Trophoblast cell (in vitro differentiated cells and primary cell): ENCODE results near the gene SPHKAP.

Source experiments
- DNase-seq, 2 donors: peaks; one replicate each; pipeline ENCODE4 v3.0.0-alpha.2; 2016
- H2AFZ ChIP-seq: 2 replicates; pipeline ENCODE4 v1.6.1; 2013; ENCODE audit warnings: low read length, moderate library complexity, mild to moderate bottlenecking; ENCODE audit not compliant: insufficient read depth, poor library complexity
- H2AK5ac ChIP-seq: 2 replicates; pipeline ENCODE4 v1.6.1; 2013; ENCODE audit warnings: mild to moderate bottlenecking, low read length
- H2BK120ac ChIP-seq: 2 replicates; pipeline ENCODE4 v1.6.1; 2013; ENCODE audit warnings: low read length, mild to moderate bottlenecking, moderate library complexity; ENCODE audit not compliant: insufficient read depth, poor library complexity
- H2BK12ac ChIP-seq: 2 replicates; pipeline ENCODE4 v1.6.1; 2013; ENCODE audit warnings: mild to moderate bottlenecking, low read length, moderate library complexity
- H2BK5ac ChIP-seq: 2 replicates; pipeline ENCODE4 v1.6.1; 2013; ENCODE audit warnings: low read length, low read depth, moderate library complexity, mild to moderate bottlenecking; ENCODE audit not compliant: poor library complexity
- H3K14ac ChIP-seq: 2 replicates; pipeline ENCODE4 v1.6.1; 2013; ENCODE audit warnings: mild to moderate bottlenecking, low read length
- H3K18ac ChIP-seq: 2 replicates; pipeline ENCODE4 v1.6.1; 2013; ENCODE audit warnings: mild to moderate bottlenecking, low read length
- H3K23ac ChIP-seq: 2 replicates; pipeline ENCODE4 v1.6.1; 2013; ENCODE audit warnings: low read length
- H3K27ac ChIP-seq: 2 replicates; pipeline ENCODE4 v1.5.1; 2013; ENCODE audit warnings: low read depth, mild to moderate bottlenecking, inconsistent platforms, low read length, moderate library complexity
- H3K27me3 ChIP-seq: 2 replicates; pipeline ENCODE4 v1.6.1; 2013; ENCODE audit warnings: inconsistent platforms, mild to moderate bottlenecking, low read length, moderate library complexity; ENCODE audit not compliant: insufficient read depth
- H3K36me3 ChIP-seq, 2 experiments: 1 replicate in 1 of 2; 2 replicates in 1 of 2; pipeline ENCODE4 v1.6.1; 2013; ENCODE audit warnings: low read length in 2 of 2, mild to moderate bottlenecking in 2 of 2, moderate library complexity in 1 of 2; ENCODE audit not compliant: insufficient read depth in 2 of 2, control insufficient read depth in 1 of 2
- H3K4ac ChIP-seq: 2 replicates; pipeline ENCODE4 v1.6.1; 2013; ENCODE audit warnings: low read depth, mild to moderate bottlenecking, low read length, moderate library complexity
- H3K4me1 ChIP-seq, 2 experiments: 1 replicate in 1 of 2; 2 replicates in 1 of 2; pipeline ENCODE4 v1.6.1; 2013; ENCODE audit warnings: low read length in 2 of 2, mild to moderate bottlenecking in 2 of 2, moderate library complexity in 1 of 2; ENCODE audit not compliant: insufficient read depth in 2 of 2, control insufficient read depth in 1 of 2
- H3K4me2 ChIP-seq: 2 replicates; pipeline ENCODE4 v1.6.1; 2013; ENCODE audit warnings: inconsistent platforms, mild to moderate bottlenecking, low read length, moderate library complexity
- H3K4me3 ChIP-seq: 2 replicates; pipeline ENCODE4 v1.5.1; 2013; ENCODE audit warnings: mild to moderate bottlenecking, low read depth, low read length, inconsistent platforms
- H3K79me1 ChIP-seq: one replicate; pipeline ENCODE4 v1.6.1; 2013; ENCODE audit warnings: low read length
- H3K79me2 ChIP-seq: 2 replicates; pipeline ENCODE4 v1.6.1; 2013; ENCODE audit warnings: low read length, mild to moderate bottlenecking; ENCODE audit not compliant: control insufficient read depth, insufficient read depth, poor library complexity
- H3K9ac ChIP-seq: 2 replicates; pipeline ENCODE4 v1.6.1; 2013; ENCODE audit warnings: mild to moderate bottlenecking, low read length
- H3K9me3 ChIP-seq: 2 replicates; pipeline ENCODE4 v1.6.1; 2013; ENCODE audit warnings: low read depth, mild to moderate bottlenecking, control low read depth, inconsistent platforms, low read length; ENCODE audit not compliant: insufficient read depth
- H4K12ac ChIP-seq: 2 replicates; pipeline ENCODE4 v1.6.1; 2013; ENCODE audit warnings: low read depth, mild to moderate bottlenecking, low read length, moderate library complexity
- H4K8ac ChIP-seq: 2 replicates; pipeline ENCODE4 v1.6.1; 2013; ENCODE audit warnings: low read depth, mild to moderate bottlenecking, low read length, moderate library complexity
- H4K91ac ChIP-seq: one replicate; pipeline ENCODE4 v1.6.1; 2013; ENCODE audit warnings: low read depth, mild to moderate bottlenecking, low read length, moderate library complexity
- WGBS: extraction: QIAGEN DNeasy Blood & Tissue Kit; methylation state at CpG from one replicate; pipeline ENCODE4 v1.1.7; 2013; ENCODE audit warnings: missing lambda C conversion rate; ENCODE audit not compliant: insufficient read length, insufficient coverage; ENCODE audit errors: extremely low coverage; 5-methylcytosine and 5-hydroxymethylcytosine counted together

SPHKAP gene

GRCh38 chr2:228136027-228136426, 45.5 kb downstream of the SPHKAP start:
- H3K79me1 ChIP-seq = no peaks in the 10 kb centered on the region
- H3K4ac ChIP-seq = no peak overlapping the region
- no peak overlapping the region for H3K4me2 ChIP-seq
- no peak overlapping the region for H4K12ac ChIP-seq
- H3K27me3 ChIP-seq = no peaks in the 10 kb centered on the region
- H3K18ac ChIP-seq = no peak overlapping the region
- no peaks in the 10 kb centered on the region for H3K4me1 ChIP-seq
- no peak overlapping the region for H2AFZ ChIP-seq
- WGBS = no CpG with 5 or more reads among the region's 3 CpGs
- H3K9ac ChIP-seq = no peak overlapping the region
- no peak for DNase-seq
- H2AK5ac ChIP-seq = no peak overlapping the region
- H2BK12ac ChIP-seq = no peak overlapping the region
- H2BK120ac ChIP-seq = no peak overlapping the region
- no peak overlapping the region for H3K4me3 ChIP-seq
- H3K9me3 ChIP-seq = no peaks in the 10 kb centered on the region
- H3K23ac ChIP-seq = no peak overlapping the region
- no peak overlapping the region for H4K8ac ChIP-seq
- H4K91ac ChIP-seq = no peak overlapping the region
- no peaks in the 10 kb centered on the region for H3K79me2 ChIP-seq
- H3K14ac ChIP-seq = no peak overlapping the region
- H3K36me3 ChIP-seq = no peaks in the 10 kb centered on the region
- H3K27ac ChIP-seq = no peak overlapping the region
- H2BK5ac ChIP-seq = no peak overlapping the region

- Histone ChIP-seq H3K36me3 (no peaks in the 10 kb centered on the region), H3K27ac (no peak overlapping the region), H3K4me2 (no peak overlapping the region), H3K18ac (no peak overlapping the region), H4K8ac (no peak overlapping the region), H2BK12ac (no peak overlapping the region), H3K4me1 (no peaks in the 10 kb centered on the region), H2AFZ (no peak overlapping the region), H3K79me1 (no peaks in the 10 kb centered on the region), H3K9me3 (no peaks in the 10 kb centered on the region), H3K4ac (no peak overlapping the region), H2AK5ac (no peak overlapping the region), H4K12ac (no peak overlapping the region), H3K27me3 (no peaks in the 10 kb centered on the region), H2BK120ac (no peak overlapping the region), H3K9ac (no peak overlapping the region), H4K91ac (no peak overlapping the region), H3K14ac (no peak overlapping the region), H3K4me3 (no peak overlapping the region), H3K79me2 (no peaks in the 10 kb centered on the region), H2BK5ac (no peak overlapping the region), H3K23ac (no peak overlapping the region)
- no peak for DNase-seq
- no CpG with 5 or more reads among the region's 2 CpGs for WGBS
These were observed 46.2 kb downstream of the SPHKAP start for GRCh38 chr2:228135300-228135699.

- no peaks in the 10 kb centered on the region for H3K9me3 ChIP-seq
- no peak overlapping the region for H3K9ac ChIP-seq
- H3K4ac ChIP-seq = no peak overlapping the region
- no peaks in the 10 kb centered on the region for H3K79me1 ChIP-seq
- no peak overlapping the region for H2BK12ac ChIP-seq
- H2AK5ac ChIP-seq = no peak overlapping the region
- H4K8ac ChIP-seq = no peak overlapping the region
- no peak overlapping the region for H3K4me3 ChIP-seq
- H3K18ac ChIP-seq = no peak overlapping the region
- no peak overlapping the region for H3K23ac ChIP-seq
- H4K91ac ChIP-seq = no peak overlapping the region
- H3K4me1 ChIP-seq = no peaks in the 10 kb centered on the region
- H3K27ac ChIP-seq = no peak overlapping the region
- H3K4me2 ChIP-seq = no peak overlapping the region
- no peaks in the 10 kb centered on the region for H3K27me3 ChIP-seq
- H3K36me3 ChIP-seq = no peaks in the 10 kb centered on the region
- H4K12ac ChIP-seq = no peak overlapping the region
- no peak overlapping the region for H2BK120ac ChIP-seq
- H3K14ac ChIP-seq = no peak overlapping the region
- H2BK5ac ChIP-seq = no peak overlapping the region
- DNase-seq = no peak
- H2AFZ ChIP-seq = no peak overlapping the region
- WGBS = no CpG with 5 or more reads among the region's 8 CpGs
- H3K79me2 ChIP-seq = no peaks in the 10 kb centered on the region
These were observed 49.7 kb downstream of the SPHKAP start for GRCh38 chr2:228131833-228132232.

- no peak overlapping the region for H3K4me2 ChIP-seq
- no peak overlapping the region for H2AK5ac ChIP-seq
- DNase-seq = no peak
- no peak overlapping the region for H3K9ac ChIP-seq
- no peak overlapping the region for H2AFZ ChIP-seq
- H3K36me3 ChIP-seq = no peaks in the 10 kb centered on the region
- H3K4me1 ChIP-seq = no peaks in the 10 kb centered on the region
- no peak overlapping the region for H2BK5ac ChIP-seq
- no CpG with 5 or more reads among the region's 1 CpG for WGBS
- no peak overlapping the region for H3K18ac ChIP-seq
- H4K91ac ChIP-seq = no peak overlapping the region
- H3K4ac ChIP-seq = no peak overlapping the region
- H3K79me2 ChIP-seq = no peaks in the 10 kb centered on the region
- no peaks in the 10 kb centered on the region for H3K27me3 ChIP-seq
- H3K79me1 ChIP-seq = no peaks in the 10 kb centered on the region
- no peak overlapping the region for H2BK120ac ChIP-seq
- H4K8ac ChIP-seq = no peak overlapping the region
- no peak overlapping the region for H2BK12ac ChIP-seq
- no peak overlapping the region for H3K14ac ChIP-seq
- H3K9me3 ChIP-seq = no peaks in the 10 kb centered on the region
- no peak overlapping the region for H3K4me3 ChIP-seq
- H3K23ac ChIP-seq = no peak overlapping the region
- H3K27ac ChIP-seq = no peak overlapping the region
- no peak overlapping the region for H4K12ac ChIP-seq
These were observed 55.1 kb downstream of the SPHKAP start for GRCh38 chr2:228126401-228126800.
